DND-41 (cell line): Measurements from ENCODE around the gene PRKRIP1.
A peak's percentile ranks its signal among the peaks of the same experiment; 100 is the strongest.
"Not testable (repeated sequence)": the region's sequence is repeated elsewhere in the genome, so short reads cannot be mapped to it uniquely, and the experiment has no call there.

Source experiments
- ATAC-seq: fragments of 200-7000 bp; cut with Tn5 transposase; 3 replicates; pipeline ENCODE4 v1.9.1; 2021; ENCODE audit warnings: low read depth; ENCODE audit not compliant: insufficient read depth
- DNase-seq: peaks from one replicate; pipeline ENCODE4 v3.0.0-alpha.2; 2020
- H2AFZ ChIP-seq: 2 replicates; pipeline ENCODE4 v1.6.0; 2012; ENCODE audit warnings: low read depth, low read length
- H3K27ac ChIP-seq: 2 replicates; pipeline ENCODE4 v1.5.1; 2012; ENCODE audit warnings: low read length, inconsistent platforms
- H3K27me3 ChIP-seq: fragments of 200-600 bp; sonication (generic); 2 replicates; pipeline ENCODE4 v1.6.0; 2012; ENCODE audit warnings: low read length, mild to moderate bottlenecking, inconsistent platforms; ENCODE audit not compliant: insufficient read depth, poor library complexity
- H3K36me3 ChIP-seq: 2 replicates; pipeline ENCODE4 v1.5.1; 2012; ENCODE audit warnings: low read length, inconsistent platforms; ENCODE audit not compliant: insufficient read depth
- H3K4me1 ChIP-seq: 2 replicates; pipeline ENCODE4 v1.5.1; 2012; ENCODE audit warnings: mild to moderate bottlenecking, low read length; ENCODE audit not compliant: insufficient read depth
- H3K4me2 ChIP-seq: 2 replicates; pipeline ENCODE4 v1.6.0; 2012; ENCODE audit warnings: mild to moderate bottlenecking, moderate library complexity, low read length, inconsistent platforms; ENCODE audit not compliant: insufficient read depth
- H3K4me3 ChIP-seq, 2 experiments: fragments of 200-600 bp in 1 of 2; shearing (Covaris generic) in 1 of 2; 2 replicates each; pipeline ENCODE4 v1.5.1; 2012 to 2016; ENCODE audit warnings: inconsistent platforms in 2 of 2, low read length in 2 of 2, mild to moderate bottlenecking in 2 of 2, low read depth in 1 of 2, moderate library complexity in 1 of 2
- H3K79me2 ChIP-seq: 2 replicates; pipeline ENCODE4 v1.6.0; 2012; ENCODE audit warnings: low read length, inconsistent platforms; ENCODE audit not compliant: insufficient read depth
- H3K9ac ChIP-seq: 2 replicates; pipeline ENCODE4 v1.6.0; 2012; ENCODE audit warnings: low read depth, mild to moderate bottlenecking, inconsistent platforms, low read length, moderate library complexity
- H3K9me3 ChIP-seq: 2 replicates; pipeline ENCODE4 v1.5.1; 2012; ENCODE audit warnings: low read length, moderate library complexity, mild to moderate bottlenecking, inconsistent platforms; ENCODE audit not compliant: insufficient read depth, severe bottlenecking
- H4K20me1 ChIP-seq: 2 replicates; pipeline ENCODE4 v1.6.0; 2012; ENCODE audit warnings: low read length; ENCODE audit not compliant: insufficient read depth
- EZH2 ChIP-seq: IDR thresholded peaks from 3 replicates; pipeline ENCODE4 v1.6.1; 2012; ENCODE audit warnings: borderline replicate concordance, low read depth, mild to moderate bottlenecking, moderate library complexity, low read length, inconsistent platforms; ENCODE audit not compliant: severe bottlenecking
- TF ChIP-seq, protein P1 (sequence below): IDR thresholded peaks from 2 replicates; pipeline ENCODE4 v1.5.1; 2012; ENCODE audit warnings: borderline replicate concordance, low read length, moderate library complexity, mild to moderate bottlenecking; ENCODE audit not compliant: poor library complexity, severe bottlenecking; ENCODE audit errors: extremely low read depth

The PRKRIP1 gene

DNA sequence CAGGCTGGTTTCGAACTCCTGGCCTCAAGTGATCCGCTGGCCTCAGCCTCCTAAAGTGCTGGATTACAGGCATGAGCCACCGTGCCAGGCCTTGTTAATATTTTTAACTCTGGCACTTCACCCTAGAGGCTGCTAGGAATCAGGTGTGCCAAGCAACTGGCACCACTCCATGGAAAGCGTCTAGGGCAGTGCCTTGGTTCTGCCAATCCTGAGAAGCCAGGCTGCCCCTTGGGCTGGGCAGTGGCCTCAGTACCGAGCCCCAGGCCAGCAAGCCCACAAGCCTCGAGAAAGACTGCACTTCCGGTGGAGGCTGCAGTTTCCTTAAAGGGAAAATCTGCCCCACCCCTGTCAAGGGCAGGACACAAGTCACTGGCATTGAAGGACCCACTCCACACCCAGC lies 57.2 kb downstream of the PRKRIP1 start:
- H3K27me3 ChIP-seq = no peaks in the 10 kb centered on the region
- ATAC-seq (no peak), DNase-seq (no peak)
- no peak overlapping the region for H3K4me2 ChIP-seq
- no peaks in the 10 kb centered on the region for H3K4me1 ChIP-seq
- H3K79me2 ChIP-seq = no peaks in the 10 kb centered on the region
- no peak overlapping the region for H3K9ac ChIP-seq
- H3K9me3 ChIP-seq = no peaks in the 10 kb centered on the region
- no peaks in the 10 kb centered on the region for H4K20me1 ChIP-seq
- no peak overlapping the region for H3K27ac ChIP-seq
- H2AFZ ChIP-seq = no peak overlapping the region
- TF ChIP-seq EZH2 = no peak
- TF ChIP-seq, protein P1, sequence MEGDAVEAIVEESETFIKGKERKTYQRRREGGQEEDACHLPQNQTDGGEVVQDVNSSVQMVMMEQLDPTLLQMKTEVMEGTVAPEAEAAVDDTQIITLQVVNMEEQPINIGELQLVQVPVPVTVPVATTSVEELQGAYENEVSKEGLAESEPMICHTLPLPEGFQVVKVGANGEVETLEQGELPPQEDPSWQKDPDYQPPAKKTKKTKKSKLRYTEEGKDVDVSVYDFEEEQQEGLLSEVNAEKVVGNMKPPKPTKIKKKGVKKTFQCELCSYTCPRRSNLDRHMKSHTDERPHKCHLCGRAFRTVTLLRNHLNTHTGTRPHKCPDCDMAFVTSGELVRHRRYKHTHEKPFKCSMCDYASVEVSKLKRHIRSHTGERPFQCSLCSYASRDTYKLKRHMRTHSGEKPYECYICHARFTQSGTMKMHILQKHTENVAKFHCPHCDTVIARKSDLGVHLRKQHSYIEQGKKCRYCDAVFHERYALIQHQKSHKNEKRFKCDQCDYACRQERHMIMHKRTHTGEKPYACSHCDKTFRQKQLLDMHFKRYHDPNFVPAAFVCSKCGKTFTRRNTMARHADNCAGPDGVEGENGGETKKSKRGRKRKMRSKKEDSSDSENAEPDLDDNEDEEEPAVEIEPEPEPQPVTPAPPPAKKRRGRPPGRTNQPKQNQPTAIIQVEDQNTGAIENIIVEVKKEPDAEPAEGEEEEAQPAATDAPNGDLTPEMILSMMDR = no peak
- H3K36me3 ChIP-seq = peaks cover 27% of the 10 kb centered on the region
- H3K4me3 ChIP-seq = no peak overlapping the region

DNA sequence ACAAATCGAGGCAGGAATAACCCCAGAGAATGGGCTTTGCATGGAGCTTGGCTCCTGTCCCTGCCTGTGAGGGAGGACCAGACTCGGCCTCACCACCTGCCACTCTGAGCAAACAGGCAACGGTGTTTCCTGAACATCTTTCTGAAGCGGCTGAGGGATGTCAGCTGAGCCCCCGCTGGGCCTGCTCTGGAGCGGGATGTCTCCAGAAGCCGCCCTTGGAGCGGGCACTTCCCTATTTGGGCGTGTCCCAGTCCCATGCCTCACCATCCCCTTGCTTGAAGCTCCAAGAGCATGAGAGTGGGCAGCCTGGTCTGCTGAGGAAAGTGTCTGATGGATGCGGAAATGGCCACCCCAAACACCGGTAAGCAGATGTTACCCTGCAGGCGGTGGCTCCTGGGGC lies 58.3 kb downstream of the PRKRIP1 start:
- Histone ChIP-seq H3K4me2 (no peak overlapping the region), H3K36me3 (peaks cover 35% of the 10 kb centered on the region), H3K27ac (no peak overlapping the region), H3K9me3 (no peaks in the 10 kb centered on the region), H3K79me2 (no peaks in the 10 kb centered on the region), H4K20me1 (no peaks in the 10 kb centered on the region), H3K4me1 (no peaks in the 10 kb centered on the region), H2AFZ (no peak overlapping the region), H3K9ac (no peak overlapping the region), H3K4me3 (no peak overlapping the region), H3K27me3 (no peaks in the 10 kb centered on the region)
- DNase-seq = no peak
- TF ChIP-seq EZH2 = no peak
- TF ChIP-seq, protein P1 = no peak
- ATAC-seq = no peak

DNA sequence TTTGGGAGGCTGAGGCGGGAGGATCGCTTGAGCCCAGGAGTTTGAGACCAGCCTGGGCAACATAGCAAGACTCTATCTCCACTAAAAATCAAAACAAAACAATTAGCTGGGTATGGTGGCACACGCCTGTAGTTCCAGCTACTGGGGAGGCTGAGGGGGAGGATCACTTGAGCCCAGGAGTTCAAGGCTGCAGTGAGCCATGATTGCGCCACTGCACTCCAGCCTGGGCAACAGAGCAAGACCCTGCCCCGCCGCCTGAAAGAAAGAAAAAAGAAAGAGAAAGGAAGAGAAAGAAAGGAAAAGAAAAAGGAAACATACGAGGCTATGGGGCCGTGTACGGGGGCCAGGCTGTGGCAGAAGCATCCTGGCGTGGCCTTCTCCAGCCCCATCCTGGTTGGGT lies 58.8 kb downstream of the PRKRIP1 start:
- not testable (repeated sequence) for H3K27me3 ChIP-seq, H3K4me2 ChIP-seq, H4K20me1 ChIP-seq, H3K4me1 ChIP-seq, DNase-seq, H3K9ac ChIP-seq, H3K9me3 ChIP-seq, H3K79me2 ChIP-seq, H3K27ac ChIP-seq, H3K4me3 ChIP-seq, H2AFZ ChIP-seq
- H3K36me3 ChIP-seq = peaks cover 37% of the 10 kb centered on the region
- 0 out of 3 replicates have a peak, but pooled peaks have one; percentile 6 for ATAC-seq

DNA sequence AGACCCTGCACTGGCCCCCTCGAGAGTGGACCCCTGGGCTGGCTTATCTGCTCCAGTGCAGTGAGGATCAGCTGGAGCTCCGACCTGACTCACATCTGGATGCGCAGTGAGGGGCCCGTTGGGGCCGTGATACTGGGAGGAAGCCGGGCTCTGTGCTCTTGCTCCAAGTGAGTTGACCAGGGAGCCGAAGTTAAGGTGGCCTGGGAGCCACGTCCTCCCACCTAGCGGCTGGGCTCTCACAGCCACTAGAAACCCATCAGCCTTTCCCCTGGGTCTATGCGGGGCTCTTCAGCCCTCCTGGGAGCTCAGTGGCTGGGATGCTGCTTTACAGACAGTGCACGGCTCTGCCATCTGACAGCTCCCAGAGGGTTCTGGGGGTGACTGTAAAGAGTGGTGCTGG lies 59.4 kb downstream of the PRKRIP1 start:
- Histone ChIP-seq H3K79me2 (peaks cover 4% of the 10 kb centered on the region; the same call in 1 of the 2 replicates), H3K27me3 (no peaks in the 10 kb centered on the region), H3K4me3 (no peak overlapping the region), H3K9me3 (no peaks in the 10 kb centered on the region), H3K4me2 (no peak overlapping the region), H3K4me1 (no peaks in the 10 kb centered on the region), H3K9ac (no peak overlapping the region), H3K27ac (no peak overlapping the region), H4K20me1 (no peaks in the 10 kb centered on the region), H2AFZ (no peak overlapping the region), H3K36me3 (peaks cover 37% of the 10 kb centered on the region)
- ATAC-seq (0 out of 3 replicates have a peak, but pooled peaks have one; percentile 21), DNase-seq (no peak)
- TF ChIP-seq, protein P1 = no peak
- TF ChIP-seq EZH2 = no peak
